ENCODE results near the gene KRTAP4-1. TPM values are rescaled to one million over a fixed set of nuclear protein-coding genes. Genes with fewer than 3 reads are reported as not detected.
A peak's percentile ranks its signal among the peaks of the same experiment; 100 is the strongest.
"Not testable (repeated sequence)": the region's sequence is repeated elsewhere in the genome, so short reads cannot be mapped to it uniquely, and the experiment has no call there.

KRTAP4-1 gene
- total RNA-seq, 6 experiments from 2014 or later, result not detected

- no peaks in the 10 kb centered on the region for H3K27me3 Mint-ChIP-seq (ENCODE audit: insufficient read depth)
Observed at GRCh38 chr17:41144846-41145245, 39.9 kb downstream of the KRTAP4-1 start.

GRCh38 chr17:41141361-41141760 is 43.4 kb downstream of the KRTAP4-1 start:
- no peak for TF ChIP-seq CTCF (IDR thresholded peaks at IDR 0.05)
- H3K4me1 Mint-ChIP-seq (ENCODE audit: low read depth), result peaks cover 23% of the 10 kb centered on the region
- peaks cover 50% of the 10 kb centered on the region for H3K9me3 Mint-ChIP-seq
- H3K36me3 Mint-ChIP-seq (ENCODE audit: low read depth), result peaks cover 52% of the 10 kb centered on the region
- peak overlapping the region; percentile 84 for H3K27ac Mint-ChIP-seq
- DNase-seq, result no peak
- no peak overlapping the region; the same call in 1 of the 2 replicates for H3K4me3 Mint-ChIP-seq
- H3K27me3 Mint-ChIP-seq (ENCODE audit: insufficient read depth), result no peaks in the 10 kb centered on the region

More at GRCh38 chr17:41144846-41145245, 39.9 kb downstream of the KRTAP4-1 start:
- TF ChIP-seq CTCF (IDR thresholded peaks at IDR 0.05), result no peak
- Mint-ChIP-seq H3K4me1 (ENCODE audit: low read depth) (peaks cover 24% of the 10 kb centered on the region), H3K9me3 (peaks cover 31% of the 10 kb centered on the region), H3K36me3 (ENCODE audit: low read depth) (peaks cover 25% of the 10 kb centered on the region), H3K27ac (no peak overlapping the region), H3K4me3 (no peak overlapping the region)
- no peak for DNase-seq

GRCh38 chr17:41140360-41141131 is 44.2 kb downstream of the KRTAP4-1 start, which contains the start of gene KRTAP4-6:
Gene KRTAP4-6, minus strand, starts transcription at chr17:41140544. Its CDS starts 57 bp downstream, at chr17:41140487.
- Mint-ChIP-seq H3K4me1 (ENCODE audit: low read depth) (peaks cover 23% of the 10 kb centered on the region), H3K27me3 (ENCODE audit: insufficient read depth) (no peaks in the 10 kb centered on the region), H3K9me3 (peaks cover 50% of the 10 kb centered on the region), H3K36me3 (ENCODE audit: low read depth) (peaks cover 52% of the 10 kb centered on the region), H3K27ac (peak within 1 kb of the TSS; percentile 84), H3K4me3 (peak within 1 kb of the TSS; percentile 16; the same call in 1 of the 2 replicates)
- DNase-seq, result peak; percentile 88
- no peak for TF ChIP-seq CTCF (IDR thresholded peaks at IDR 0.05)

- Mint-ChIP-seq H3K9me3 (peaks cover 50% of the 10 kb centered on the region), H3K27ac (peak overlapping the region; percentile 66), H3K36me3 (ENCODE audit: low read depth) (peaks cover 52% of the 10 kb centered on the region), H3K4me1 (ENCODE audit: low read depth) (peaks cover 24% of the 10 kb centered on the region)
- DNase-seq; H3K27me3 Mint-ChIP-seq (ENCODE audit: insufficient read depth); H3K4me3 Mint-ChIP-seq: not testable (repeated sequence)
Observed at GRCh38 chr17:41139865-41140264, 44.8 kb downstream of the KRTAP4-1 start.

Other genes with a start within 250 kb of the KRTAP4-1 start
- under 1 TPM in 1 of 6 experiments, not detected in 5; 0.14 TPM for gene KRT23, start 247.3 kb downstream of the KRTAP4-1 start, total RNA-seq (2021; fragmentation: NEBNext Ultra II Directional; extraction: Animal tissue kit (Norgen Biotek cat#: 25700))
- not detected for gene KRT39, start 218.0 kb downstream of the KRTAP4-1 start, total RNA-seq (2021; fragmentation: NEBNext Ultra II Directional; extraction: Animal tissue kit (Norgen Biotek cat#: 25700))
- gene KRT40, start 200.6 kb downstream of the KRTAP4-1 start, total RNA-seq (2021; fragmentation: NEBNext Ultra II Directional; extraction: Animal tissue kit (Norgen Biotek cat#: 25700)), result not detected
- gene KRTAP3-3, start 190.7 kb downstream of the KRTAP4-1 start, total RNA-seq (2021; fragmentation: NEBNext Ultra II Directional; extraction: Animal tissue kit (Norgen Biotek cat#: 25700)), result not detected
- gene KRTAP3-2, start 185.0 kb downstream of the KRTAP4-1 start, total RNA-seq (2021; fragmentation: NEBNext Ultra II Directional; extraction: Animal tissue kit (Norgen Biotek cat#: 25700)), result not detected
- 10 to 100 TPM in 1 of 6 experiments, 1 to 10 TPM in 5; 2.5 to 10.2 (median 3.3) TPM for gene KRTAP3-1, start 175.8 kb downstream of the KRTAP4-1 start, total RNA-seq (2021; fragmentation: NEBNext Ultra II Directional; extraction: Animal tissue kit (Norgen Biotek cat#: 25700))
- gene KRTAP1-5, start 157.7 kb downstream of the KRTAP4-1 start, total RNA-seq (2021; fragmentation: NEBNext Ultra II Directional; extraction: Animal tissue kit (Norgen Biotek cat#: 25700)), result 100 to 1,000 TPM in 1 of 6 experiments, 10 to 100 TPM in 5; 61.6 to 114 (median 76.8) TPM
- gene KRTAP1-4, start 154.7 kb downstream of the KRTAP4-1 start, total RNA-seq (2021; fragmentation: NEBNext Ultra II Directional; extraction: Animal tissue kit (Norgen Biotek cat#: 25700)), result not detected
- gene KRTAP1-3, start 150.0 kb downstream of the KRTAP4-1 start, total RNA-seq (2021; fragmentation: NEBNext Ultra II Directional; extraction: Animal tissue kit (Norgen Biotek cat#: 25700)), result not detected
- gene KRTAP1-1, start 143.5 kb downstream of the KRTAP4-1 start, total RNA-seq (2021; fragmentation: NEBNext Ultra II Directional; extraction: Animal tissue kit (Norgen Biotek cat#: 25700)), result 1 to 10 TPM in 1 of 6 experiments, under 1 TPM in 5; 0.21 to 1.1 (median 0.50) TPM
- under 1 TPM in 1 of 6 experiments, not detected in 5; 0.38 TPM for gene KRTAP2-1, start 137.6 kb downstream of the KRTAP4-1 start, total RNA-seq (2021; fragmentation: NEBNext Ultra II Directional; extraction: Animal tissue kit (Norgen Biotek cat#: 25700))
- gene KRTAP2-2, start 129.7 kb downstream of the KRTAP4-1 start, total RNA-seq (2021; fragmentation: NEBNext Ultra II Directional; extraction: Animal tissue kit (Norgen Biotek cat#: 25700)), result under 1 TPM in 4 of 6 experiments, not detected in 2; 0.46 to 0.96 (median 0.53) TPM
- 100 to 1,000 TPM in 1 of 6 experiments, 10 to 100 TPM in 5; 30.3 to 105 (median 44.4) TPM for gene KRTAP2-3, start 124.8 kb downstream of the KRTAP4-1 start, total RNA-seq (2021; fragmentation: NEBNext Ultra II Directional; extraction: Animal tissue kit (Norgen Biotek cat#: 25700))
- not detected for gene KRTAP2-4, start 119.0 kb downstream of the KRTAP4-1 start, total RNA-seq (2021; fragmentation: NEBNext Ultra II Directional; extraction: Animal tissue kit (Norgen Biotek cat#: 25700))
- gene KRTAP4-7, start 100.8 kb downstream of the KRTAP4-1 start, total RNA-seq (2021; fragmentation: NEBNext Ultra II Directional; extraction: Animal tissue kit (Norgen Biotek cat#: 25700)), result not detected
- gene KRTAP4-8, start 86.8 kb downstream of the KRTAP4-1 start, total RNA-seq (2021; fragmentation: NEBNext Ultra II Directional; extraction: Animal tissue kit (Norgen Biotek cat#: 25700)), result not detected
- not detected for gene KRTAP4-16, start 82.7 kb downstream of the KRTAP4-1 start, total RNA-seq (2021; fragmentation: NEBNext Ultra II Directional; extraction: Animal tissue kit (Norgen Biotek cat#: 25700))
- under 1 TPM in 2 of 6 experiments, not detected in 4; 0.85 to 0.90 TPM for gene KRTAP4-9, start 79.5 kb downstream of the KRTAP4-1 start, total RNA-seq (2021; fragmentation: NEBNext Ultra II Directional; extraction: Animal tissue kit (Norgen Biotek cat#: 25700))
- gene KRTAP4-11, start 66.5 kb downstream of the KRTAP4-1 start, total RNA-seq (2021; fragmentation: NEBNext Ultra II Directional; extraction: Animal tissue kit (Norgen Biotek cat#: 25700)), result not detected
- gene KRTAP4-12, start 60.7 kb downstream of the KRTAP4-1 start, total RNA-seq (2021; fragmentation: NEBNext Ultra II Directional; extraction: Animal tissue kit (Norgen Biotek cat#: 25700)), result 1 to 10 TPM; 6.1 to 8.4 (median 6.7) TPM
- gene KRTAP4-6, start 44.4 kb downstream of the KRTAP4-1 start, total RNA-seq (2021; fragmentation: NEBNext Ultra II Directional; extraction: Animal tissue kit (Norgen Biotek cat#: 25700)), result not detected
- gene KRTAP4-5, start 35.1 kb downstream of the KRTAP4-1 start, total RNA-seq (2021; fragmentation: NEBNext Ultra II Directional; extraction: Animal tissue kit (Norgen Biotek cat#: 25700)), result not detected
- not detected for gene KRTAP4-4, start 24.2 kb downstream of the KRTAP4-1 start, total RNA-seq (2021; fragmentation: NEBNext Ultra II Directional; extraction: Animal tissue kit (Norgen Biotek cat#: 25700))
- not detected for gene KRTAP4-3, start 16.7 kb downstream of the KRTAP4-1 start, total RNA-seq (2021; fragmentation: NEBNext Ultra II Directional; extraction: Animal tissue kit (Norgen Biotek cat#: 25700))
- gene KRTAP4-2, start 6.7 kb downstream of the KRTAP4-1 start, total RNA-seq (2021; fragmentation: NEBNext Ultra II Directional; extraction: Animal tissue kit (Norgen Biotek cat#: 25700)), result not detected
- not detected for gene KRTAP9-1, start 5.0 kb upstream of the KRTAP4-1 start, total RNA-seq (2021; fragmentation: NEBNext Ultra II Directional; extraction: Animal tissue kit (Norgen Biotek cat#: 25700))
- not detected for gene KRTAP9-2, start 41.7 kb upstream of the KRTAP4-1 start, total RNA-seq (2021; fragmentation: NEBNext Ultra II Directional; extraction: Animal tissue kit (Norgen Biotek cat#: 25700))
- gene KRTAP9-3, start 47.5 kb upstream of the KRTAP4-1 start, total RNA-seq (2021; fragmentation: NEBNext Ultra II Directional; extraction: Animal tissue kit (Norgen Biotek cat#: 25700)), result not detected
- gene KRTAP9-8, start 53.1 kb upstream of the KRTAP4-1 start, total RNA-seq (2021; fragmentation: NEBNext Ultra II Directional; extraction: Animal tissue kit (Norgen Biotek cat#: 25700)), result not detected
- not detected for gene KRTAP9-4, start 64.8 kb upstream of the KRTAP4-1 start, total RNA-seq (2021; fragmentation: NEBNext Ultra II Directional; extraction: Animal tissue kit (Norgen Biotek cat#: 25700))
- not detected for gene KRTAP9-9, start 70.5 kb upstream of the KRTAP4-1 start, total RNA-seq (2021; fragmentation: NEBNext Ultra II Directional; extraction: Animal tissue kit (Norgen Biotek cat#: 25700))
- not detected for gene KRTAP9-6, start 80.5 kb upstream of the KRTAP4-1 start, total RNA-seq (2021; fragmentation: NEBNext Ultra II Directional; extraction: Animal tissue kit (Norgen Biotek cat#: 25700))
- not detected for gene KRTAP9-7, start 90.8 kb upstream of the KRTAP4-1 start, total RNA-seq (2021; fragmentation: NEBNext Ultra II Directional; extraction: Animal tissue kit (Norgen Biotek cat#: 25700))
- gene KRTAP29-1, start 117.9 kb upstream of the KRTAP4-1 start, total RNA-seq (2021; fragmentation: NEBNext Ultra II Directional; extraction: Animal tissue kit (Norgen Biotek cat#: 25700)), result not detected
- gene KRTAP16-1, start 124.4 kb upstream of the KRTAP4-1 start, total RNA-seq (2021; fragmentation: NEBNext Ultra II Directional; extraction: Animal tissue kit (Norgen Biotek cat#: 25700)), result not detected
- gene KRTAP17-1, start 130.8 kb upstream of the KRTAP4-1 start, total RNA-seq (2021; fragmentation: NEBNext Ultra II Directional; extraction: Animal tissue kit (Norgen Biotek cat#: 25700)), result not detected
- gene KRT33A, start 165.9 kb upstream of the KRTAP4-1 start, total RNA-seq (2021; fragmentation: NEBNext Ultra II Directional; extraction: Animal tissue kit (Norgen Biotek cat#: 25700)), result not detected
- 1 to 10 TPM in 2 of 6 experiments, under 1 TPM in 4; 0.75 to 2.5 (median 0.96) TPM for gene KRT33B, start 184.9 kb upstream of the KRTAP4-1 start, total RNA-seq (2021; fragmentation: NEBNext Ultra II Directional; extraction: Animal tissue kit (Norgen Biotek cat#: 25700))
- gene KRT34, start 197.4 kb upstream of the KRTAP4-1 start, total RNA-seq (2021; fragmentation: NEBNext Ultra II Directional; extraction: Animal tissue kit (Norgen Biotek cat#: 25700)), result 100 to 1,000 TPM in 2 of 6 experiments, 10 to 100 TPM in 4; 58.8 to 247 (median 71.3) TPM
- gene KRT31, start 212.7 kb upstream of the KRTAP4-1 start, total RNA-seq (2021; fragmentation: NEBNext Ultra II Directional; extraction: Animal tissue kit (Norgen Biotek cat#: 25700)), result under 1 TPM in 2 of 6 experiments, not detected in 4; 0.09 to 0.14 TPM
- gene KRT37, start 239.7 kb upstream of the KRTAP4-1 start, total RNA-seq (2021; fragmentation: NEBNext Ultra II Directional; extraction: Animal tissue kit (Norgen Biotek cat#: 25700)), result not detected

Data from HFFc6 (cell line).